Testis (tissue), 2 donors: ENCODE results near the gene POU4F1.

Experiments
- POLR2A ChIP-seq: fragments of 450-650 bp; IDR thresholded peaks from one replicate; pipeline ENCODE4 v1.6.1; 2017; ENCODE audit warnings: antibody characterized with exemption, mild to moderate bottlenecking, moderate library complexity
- TF ChIP-seq, protein P1 (sequence below), 3 experiments: fragments of 450-650 bp in 2 of 3; fragments of 200-600 bp in 1 of 3; sonication (generic) in 1 of 3; IDR thresholded peaks; one replicate each; pipeline ENCODE4 v1.5.1; 2016 to 2019; ENCODE audit warnings: antibody characterized with exemption in 3 of 3, mild to moderate bottlenecking in 2 of 3, moderate library complexity in 1 of 3

DNA sequence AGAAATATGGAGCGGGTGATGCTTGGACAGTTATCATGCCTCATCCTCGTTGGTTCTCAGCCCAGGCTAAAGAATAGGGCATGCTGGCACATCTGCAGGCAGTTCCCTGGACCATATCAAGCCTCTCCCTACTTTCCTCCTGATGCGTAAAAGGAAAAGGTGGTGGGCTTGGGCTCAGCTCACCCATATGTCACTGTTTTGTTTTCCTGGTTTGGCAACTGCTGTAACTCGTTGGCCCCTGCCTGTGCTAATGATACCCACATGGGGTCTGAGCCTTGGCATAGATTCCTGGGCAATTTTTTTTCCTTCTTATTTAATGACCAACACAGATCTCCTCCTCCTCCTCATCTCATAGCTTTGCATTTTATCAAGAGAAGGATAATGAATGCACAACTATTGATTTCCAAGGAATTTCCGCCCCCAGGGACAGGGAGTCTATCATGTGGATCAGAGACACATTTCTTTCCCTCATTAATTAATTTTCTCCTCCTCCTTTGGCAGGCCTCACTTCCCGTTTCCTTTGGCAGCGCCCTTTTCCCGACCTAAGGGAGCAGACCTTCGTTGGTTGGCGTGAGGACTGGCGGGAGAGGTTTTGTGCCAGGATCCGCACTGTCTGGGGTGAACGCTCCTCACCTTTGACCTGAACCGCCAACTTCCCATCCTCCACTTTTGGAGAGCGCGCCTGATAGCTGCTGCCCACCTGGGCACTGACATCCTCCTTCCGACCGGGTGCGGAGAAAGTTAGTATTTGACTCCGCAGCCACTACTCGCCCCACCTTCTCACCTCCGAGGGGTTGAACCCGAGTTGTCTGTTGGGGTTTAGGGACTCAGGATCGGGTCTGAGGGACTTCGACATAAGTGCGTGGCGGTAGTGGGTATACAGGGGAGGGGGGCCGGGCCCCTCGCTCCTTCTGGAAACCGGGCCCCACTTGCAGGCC is 3.4 kb upstream of the POU4F1 start:
- TF ChIP-seq POLR2A, result no peak
- TF ChIP-seq, protein P1, sequence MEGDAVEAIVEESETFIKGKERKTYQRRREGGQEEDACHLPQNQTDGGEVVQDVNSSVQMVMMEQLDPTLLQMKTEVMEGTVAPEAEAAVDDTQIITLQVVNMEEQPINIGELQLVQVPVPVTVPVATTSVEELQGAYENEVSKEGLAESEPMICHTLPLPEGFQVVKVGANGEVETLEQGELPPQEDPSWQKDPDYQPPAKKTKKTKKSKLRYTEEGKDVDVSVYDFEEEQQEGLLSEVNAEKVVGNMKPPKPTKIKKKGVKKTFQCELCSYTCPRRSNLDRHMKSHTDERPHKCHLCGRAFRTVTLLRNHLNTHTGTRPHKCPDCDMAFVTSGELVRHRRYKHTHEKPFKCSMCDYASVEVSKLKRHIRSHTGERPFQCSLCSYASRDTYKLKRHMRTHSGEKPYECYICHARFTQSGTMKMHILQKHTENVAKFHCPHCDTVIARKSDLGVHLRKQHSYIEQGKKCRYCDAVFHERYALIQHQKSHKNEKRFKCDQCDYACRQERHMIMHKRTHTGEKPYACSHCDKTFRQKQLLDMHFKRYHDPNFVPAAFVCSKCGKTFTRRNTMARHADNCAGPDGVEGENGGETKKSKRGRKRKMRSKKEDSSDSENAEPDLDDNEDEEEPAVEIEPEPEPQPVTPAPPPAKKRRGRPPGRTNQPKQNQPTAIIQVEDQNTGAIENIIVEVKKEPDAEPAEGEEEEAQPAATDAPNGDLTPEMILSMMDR (IDR thresholded peaks at IDR 0.05), result no peak
